ENCODE data around the gene ICAM3.

ICAM3 gene

DNA sequence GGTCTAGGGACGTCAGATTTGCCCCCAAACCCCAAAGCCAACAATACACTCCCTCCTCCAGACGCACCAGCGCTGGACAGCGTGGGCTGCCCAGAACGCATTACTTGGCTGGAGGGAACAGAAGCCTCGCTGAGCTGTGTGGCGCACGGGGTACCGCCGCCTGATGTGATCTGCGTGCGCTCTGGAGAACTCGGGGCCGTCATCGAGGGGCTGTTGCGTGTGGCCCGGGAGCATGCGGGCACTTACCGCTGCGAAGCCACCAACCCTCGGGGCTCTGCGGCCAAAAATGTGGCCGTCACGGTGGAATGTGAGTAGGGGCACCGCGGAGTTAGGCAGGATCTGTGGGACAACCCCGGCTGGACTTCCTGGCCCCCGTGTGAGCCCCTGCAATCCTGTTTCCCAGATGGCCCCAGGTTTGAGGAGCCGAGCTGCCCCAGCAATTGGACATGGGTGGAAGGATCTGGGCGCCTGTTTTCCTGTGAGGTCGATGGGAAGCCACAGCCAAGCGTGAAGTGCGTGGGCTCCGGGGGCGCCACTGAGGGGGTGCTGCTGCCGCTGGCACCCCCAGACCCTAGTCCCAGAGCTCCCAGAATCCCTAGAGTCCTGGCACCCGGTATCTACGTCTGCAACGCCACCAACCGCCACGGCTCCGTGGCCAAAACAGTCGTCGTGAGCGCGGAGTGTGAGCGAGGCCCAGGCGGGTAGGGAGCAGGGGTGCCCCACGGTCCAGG is 45.6 kb downstream of the ICAM3 start:
- Histone ChIP-seq H3K36me3 (ENCODE audit: insufficient read depth, low read length) (no peaks in the 10 kb centered on the region), H3K4me3 (ENCODE audit: low read length, poor library complexity, severe bottlenecking) (no peak overlapping the region), H4K20me1 (ENCODE audit: insufficient read depth, low read length, poor library complexity, severe bottlenecking) (no peaks in the 10 kb centered on the region)

DNA sequence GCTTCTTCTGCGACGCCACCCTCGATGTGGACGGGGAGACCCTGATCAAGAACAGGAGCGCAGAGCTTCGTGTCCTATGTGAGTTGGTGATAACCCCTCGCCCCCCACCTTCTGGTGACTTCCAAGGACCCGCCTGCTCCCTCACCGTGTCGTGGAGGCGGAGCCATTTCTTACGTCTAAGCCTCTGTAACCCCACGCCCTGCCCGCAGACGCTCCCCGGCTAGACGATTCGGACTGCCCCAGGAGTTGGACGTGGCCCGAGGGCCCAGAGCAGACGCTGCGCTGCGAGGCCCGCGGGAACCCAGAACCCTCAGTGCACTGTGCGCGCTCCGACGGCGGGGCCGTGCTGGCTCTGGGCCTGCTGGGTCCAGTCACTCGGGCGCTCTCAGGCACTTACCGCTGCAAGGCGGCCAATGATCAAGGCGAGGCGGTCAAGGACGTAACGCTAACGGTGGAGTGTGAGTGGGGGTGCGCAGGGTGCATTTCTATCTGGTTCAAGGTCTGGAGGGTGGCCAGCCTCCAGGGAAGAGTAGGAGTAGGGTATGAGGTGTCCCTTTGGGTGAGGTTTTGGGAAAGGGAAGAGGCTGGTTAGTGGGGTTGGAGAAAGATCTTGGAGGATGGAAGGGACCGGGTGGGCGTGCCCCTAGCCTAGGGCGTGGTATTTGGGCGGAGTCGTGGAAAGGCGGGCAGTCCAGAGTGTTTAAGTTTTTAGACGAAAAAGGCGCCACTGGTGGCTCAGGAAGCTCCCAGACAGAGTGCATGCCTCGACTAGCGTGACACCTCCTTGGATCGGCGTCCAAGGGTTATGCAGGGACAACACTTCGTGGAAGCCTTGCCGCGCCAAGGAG is 46.4 kb downstream of the ICAM3 start:
- Histone ChIP-seq H3K27me3 (ENCODE audit: insufficient read depth, low read length, poor library complexity, severe bottlenecking) (no peaks in the 10 kb centered on the region), H3K9me2 (replicated peaks; ENCODE audit: low read depth, low read length) (no peaks in the 10 kb centered on the region), H3K9ac (ENCODE audit: low read depth, low read length, poor library complexity, severe bottlenecking) (no peak overlapping the region), H3F3A (ENCODE audit: low read depth) (no peaks in the 10 kb centered on the region), H3K4me2 (ENCODE audit: low read depth, low read length, poor library complexity, severe bottlenecking) (no peak overlapping the region), H3K9me3 (ENCODE audit: insufficient read depth, low read depth, low read length) (no peaks in the 10 kb centered on the region), H3K79me2 (ENCODE audit: insufficient read depth, low read length) (no peaks in the 10 kb centered on the region), H4K20me1 (ENCODE audit: insufficient read depth, low read length, poor library complexity, severe bottlenecking) (no peaks in the 10 kb centered on the region), H2AFZ (ENCODE audit: low read length) (no peak overlapping the region), H3K4me3 (ENCODE audit: low read length, poor library complexity, severe bottlenecking) (no peak overlapping the region), H3K4me1 (ENCODE audit: insufficient read depth, low read length, poor library complexity, severe bottlenecking) (peaks cover 8% of the 10 kb centered on the region), H3K36me3 (ENCODE audit: insufficient read depth, low read length) (no peaks in the 10 kb centered on the region)
- TF ChIP-seq, protein P1, sequence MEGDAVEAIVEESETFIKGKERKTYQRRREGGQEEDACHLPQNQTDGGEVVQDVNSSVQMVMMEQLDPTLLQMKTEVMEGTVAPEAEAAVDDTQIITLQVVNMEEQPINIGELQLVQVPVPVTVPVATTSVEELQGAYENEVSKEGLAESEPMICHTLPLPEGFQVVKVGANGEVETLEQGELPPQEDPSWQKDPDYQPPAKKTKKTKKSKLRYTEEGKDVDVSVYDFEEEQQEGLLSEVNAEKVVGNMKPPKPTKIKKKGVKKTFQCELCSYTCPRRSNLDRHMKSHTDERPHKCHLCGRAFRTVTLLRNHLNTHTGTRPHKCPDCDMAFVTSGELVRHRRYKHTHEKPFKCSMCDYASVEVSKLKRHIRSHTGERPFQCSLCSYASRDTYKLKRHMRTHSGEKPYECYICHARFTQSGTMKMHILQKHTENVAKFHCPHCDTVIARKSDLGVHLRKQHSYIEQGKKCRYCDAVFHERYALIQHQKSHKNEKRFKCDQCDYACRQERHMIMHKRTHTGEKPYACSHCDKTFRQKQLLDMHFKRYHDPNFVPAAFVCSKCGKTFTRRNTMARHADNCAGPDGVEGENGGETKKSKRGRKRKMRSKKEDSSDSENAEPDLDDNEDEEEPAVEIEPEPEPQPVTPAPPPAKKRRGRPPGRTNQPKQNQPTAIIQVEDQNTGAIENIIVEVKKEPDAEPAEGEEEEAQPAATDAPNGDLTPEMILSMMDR (conservative IDR thresholded peaks at IDR 0.05; ENCODE audit: low read length): no peak
- TF ChIP-seq EZH2phosphoT487 (IDR thresholded peaks at IDR 0.05; ENCODE audit: borderline replicate concordance): no peak

More for the DNA sequence above, 45.6 kb downstream of the ICAM3 start:
- H3K27me3 ChIP-seq (ENCODE audit: insufficient read depth, low read length, poor library complexity, severe bottlenecking): no peaks in the 10 kb centered on the region
- no peak overlapping the region for H2AFZ ChIP-seq (ENCODE audit: low read length)
- H3K4me2 ChIP-seq (ENCODE audit: low read depth, low read length, poor library complexity, severe bottlenecking): no peak overlapping the region
- TF ChIP-seq EZH2phosphoT487 (IDR thresholded peaks at IDR 0.05; ENCODE audit: borderline replicate concordance): no peak
- TF ChIP-seq, protein P1 (conservative IDR thresholded peaks at IDR 0.05; ENCODE audit: low read length): no peak
- no peaks in the 10 kb centered on the region for H3K9me3 ChIP-seq (ENCODE audit: insufficient read depth, low read depth, low read length)
- peaks cover 7% of the 10 kb centered on the region for H3K4me1 ChIP-seq (ENCODE audit: insufficient read depth, low read length, poor library complexity, severe bottlenecking)
- H3K9me2 ChIP-seq (replicated peaks; ENCODE audit: low read depth, low read length): no peaks in the 10 kb centered on the region
- H3F3A ChIP-seq (ENCODE audit: low read depth): no peaks in the 10 kb centered on the region
- H3K9ac ChIP-seq (ENCODE audit: low read depth, low read length, poor library complexity, severe bottlenecking): no peak overlapping the region
- H3K79me2 ChIP-seq (ENCODE audit: insufficient read depth, low read length): no peaks in the 10 kb centered on the region

DNA sequence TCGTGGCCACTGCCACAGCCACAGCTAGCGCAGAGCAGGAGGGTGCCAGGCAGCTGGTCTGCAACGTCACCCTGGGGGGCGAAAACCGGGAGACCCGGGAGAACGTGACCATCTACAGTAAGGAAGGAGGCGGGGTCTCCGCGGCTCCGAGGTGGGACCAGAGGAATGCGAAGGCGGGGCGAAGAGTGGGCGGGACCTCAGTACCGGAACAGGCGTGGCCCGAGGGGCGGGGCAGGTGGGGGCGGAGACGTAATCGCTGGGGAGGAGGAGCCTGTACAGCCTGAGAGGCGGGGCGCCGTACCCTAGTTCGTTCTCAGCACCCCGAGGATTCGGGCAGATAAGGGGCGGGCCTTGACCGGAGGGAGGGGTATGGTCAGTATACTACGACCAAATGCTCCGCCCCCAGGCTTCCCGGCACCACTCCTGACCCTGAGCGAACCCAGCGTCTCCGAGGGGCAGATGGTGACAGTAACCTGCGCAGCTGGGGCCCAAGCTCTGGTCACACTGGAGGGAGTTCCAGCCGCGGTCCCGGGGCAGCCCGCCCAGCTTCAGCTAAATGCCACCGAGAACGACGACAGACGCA is 47.1 kb downstream of the ICAM3 start:
- Histone ChIP-seq H3K9ac (ENCODE audit: low read depth, low read length, poor library complexity, severe bottlenecking) (no peak overlapping the region), H3K79me2 (ENCODE audit: insufficient read depth, low read length) (no peaks in the 10 kb centered on the region), H3K9me3 (ENCODE audit: insufficient read depth, low read depth, low read length) (no peaks in the 10 kb centered on the region), H3K4me1 (ENCODE audit: insufficient read depth, low read length, poor library complexity, severe bottlenecking) (peaks cover 14% of the 10 kb centered on the region), H3K4me3 (ENCODE audit: low read length, poor library complexity, severe bottlenecking) (no peak overlapping the region), H3K36me3 (ENCODE audit: insufficient read depth, low read length) (no peaks in the 10 kb centered on the region), H3K27me3 (ENCODE audit: insufficient read depth, low read length, poor library complexity, severe bottlenecking) (no peaks in the 10 kb centered on the region), H3F3A (ENCODE audit: low read depth) (no peaks in the 10 kb centered on the region), H4K20me1 (ENCODE audit: insufficient read depth, low read length, poor library complexity, severe bottlenecking) (no peaks in the 10 kb centered on the region), H3K4me2 (ENCODE audit: low read depth, low read length, poor library complexity, severe bottlenecking) (no peak overlapping the region), H2AFZ (ENCODE audit: low read length) (no peak overlapping the region), H3K9me2 (replicated peaks; ENCODE audit: low read depth, low read length) (no peaks in the 10 kb centered on the region)
- TF ChIP-seq EZH2phosphoT487 (IDR thresholded peaks at IDR 0.05; ENCODE audit: borderline replicate concordance): no peak
- TF ChIP-seq, protein P1 (conservative IDR thresholded peaks at IDR 0.05; ENCODE audit: low read length): no peak

All from Loucy (cell line).